ENCODE measurements around the gene FAM174C. TPM values are rescaled to one million over a fixed set of nuclear protein-coding genes. Genes with fewer than 3 reads are reported as not detected.

FAM174C gene
- polyA plus RNA-seq, 3 donors, result 32.8 to 56.2 (median 40.0) TPM

- Mint-ChIP-seq H3K36me3 (peaks cover 22 to 26% of the 10 kb centered on the region in 2 donors), H3K9me3 (peaks cover 0 to 2% (median 0%) of the 10 kb centered on the region in 7 donors), H3K27ac (peak overlapping the region in 4 of 7 donors; percentile 43 to 89 (median 59)), H3K4me3 (peak overlapping the region; percentile 64 to 70), H3K27me3 (ENCODE audit: low read depth in 3 of 3) (peaks cover 8 to 14% (median 11%) of the 10 kb centered on the region in 3 donors), H3K4me1 (peaks cover 63% of the 10 kb centered on the region)
- no peak for TF ChIP-seq CTCF (IDR thresholded peaks at IDR 0.05)
- WGBS (ENCODE audit: insufficient coverage), result 56% methylated on average over 14 of the region's 35 CpGs
- H3K4me2 ChIP-seq (replicated peaks; ENCODE audit: extremely low read depth, low read length, poor library complexity, severe bottlenecking), result peak overlapping the region; percentile 89
- peaks cover 0 to 8% of the 10 kb centered on the region in 2 donors for H3K27me3 ChIP-seq (ENCODE audit: control insufficient read depth in 2 of 2, insufficient read depth in 2 of 2, low read length in 2 of 2)
- H4K20me1 ChIP-seq (ENCODE audit: insufficient read depth, low read length), result peaks cover 52% of the 10 kb centered on the region
- no peaks in the 10 kb centered on the region for H3K9me3 ChIP-seq (replicated peaks in 1 of 2; ENCODE audit: control insufficient read depth in 1 of 2, insufficient read depth in 1 of 2, low read length in 2 of 2)
- DNase-seq, result peak in 1 of 3 donors; percentile 57
- H3K4me3 ChIP-seq (replicated peaks in 1 of 3; ENCODE audit: low read depth in 2 of 3, low read length in 3 of 3), result peak overlapping the region in 1 of 3 experiments; percentile 77
- H3K4me1 ChIP-seq (ENCODE audit: control insufficient read depth in 1 of 2, insufficient read depth in 2 of 2, low read length in 2 of 2), result peaks cover 65 to 77% of the 10 kb centered on the region in 2 donors
- H3K9ac ChIP-seq (ENCODE audit: insufficient read depth, low read length, poor library complexity, severe bottlenecking), result no peak overlapping the region
- no peak overlapping the region for H2AFZ ChIP-seq (ENCODE audit: insufficient read depth, low read depth, low read length, poor library complexity, severe bottlenecking)
- intact Hi-C loops (cut with micrococcal nuclease), result loop anchor here (1.0 to 5.0 kb wide), 2 partner anchors 23 to 165 kb away; partner anchors contain the start of gene GPX4 (in 1 of the 2)
- no peak overlapping the region for H3K27ac ChIP-seq (ENCODE audit: low read depth in 1 of 2, low read length in 2 of 2)
- H3K79me2 ChIP-seq (ENCODE audit: insufficient read depth, low read length), result peaks cover 44% of the 10 kb centered on the region
- H3K36me3 ChIP-seq (replicated peaks in 1 of 2; ENCODE audit: control insufficient read depth in 1 of 2, insufficient read depth in 2 of 2, low read length in 2 of 2), result peaks cover 19 to 23% of the 10 kb centered on the region in 2 donors
These were observed 7.7 kb upstream of the FAM174C start for GRCh38 chr19:1267477-1268225.

- intact Hi-C loops (cut with micrococcal nuclease), result loop anchor here in 1 of 2 donors (5.0 kb wide), 1 partner anchor 166 kb away; the partner anchor contains the start of gene GPX4
- no peaks in the 10 kb centered on the region for H3K9me3 ChIP-seq (replicated peaks in 1 of 2; ENCODE audit: control insufficient read depth in 1 of 2, insufficient read depth in 1 of 2, low read length in 2 of 2)
- H3K4me3 ChIP-seq (replicated peaks in 1 of 3; ENCODE audit: low read depth in 2 of 3, low read length in 3 of 3), result peak overlapping the region in 1 of 3 experiments; percentile 98
- peaks cover 52% of the 10 kb centered on the region for H3K79me2 ChIP-seq (ENCODE audit: insufficient read depth, low read length)
- H3K27me3 Mint-ChIP-seq (ENCODE audit: low read depth in 3 of 3), result peaks cover 6 to 14% (median 9%) of the 10 kb centered on the region in 3 donors
- DNase-seq, result peak in 1 of 3 donors; percentile 39
- H3K36me3 ChIP-seq (replicated peaks in 1 of 2; ENCODE audit: control insufficient read depth in 1 of 2, insufficient read depth in 2 of 2, low read length in 2 of 2), result peaks cover 27 to 31% of the 10 kb centered on the region in 2 donors
- TF ChIP-seq CTCF (IDR thresholded peaks at IDR 0.05), result no peak
- peaks cover 60% of the 10 kb centered on the region for H4K20me1 ChIP-seq (ENCODE audit: insufficient read depth, low read length)
- peak overlapping the region; percentile 24 for H3K4me2 ChIP-seq (replicated peaks; ENCODE audit: extremely low read depth, low read length, poor library complexity, severe bottlenecking)
- H3K4me3 Mint-ChIP-seq, result peak overlapping the region; percentile 63 to 70
- H3K36me3 Mint-ChIP-seq, result peaks cover 28 to 34% of the 10 kb centered on the region in 2 donors
- H3K4me1 Mint-ChIP-seq, result peaks cover 65% of the 10 kb centered on the region
- H3K9me3 Mint-ChIP-seq, result peaks cover 0 to 2% (median 0%) of the 10 kb centered on the region in 7 donors
- peaks cover 0 to 8% of the 10 kb centered on the region in 2 donors for H3K27me3 ChIP-seq (ENCODE audit: control insufficient read depth in 2 of 2, insufficient read depth in 2 of 2, low read length in 2 of 2)
- peak overlapping the region; percentile 80 to 91 (median 89) for H3K27ac Mint-ChIP-seq
- H3K27ac ChIP-seq (ENCODE audit: low read depth in 1 of 2, low read length in 2 of 2), result peak overlapping the region; percentile 23 to 65
- H3K9ac ChIP-seq (ENCODE audit: insufficient read depth, low read length, poor library complexity, severe bottlenecking), result no peak overlapping the region
- WGBS (ENCODE audit: insufficient coverage), result 62% methylated on average over 40 of the region's 40 CpGs
- no peak overlapping the region for H2AFZ ChIP-seq (ENCODE audit: insufficient read depth, low read depth, low read length, poor library complexity, severe bottlenecking)
- peaks cover 70 to 81% of the 10 kb centered on the region in 2 donors for H3K4me1 ChIP-seq (ENCODE audit: control insufficient read depth in 1 of 2, insufficient read depth in 2 of 2, low read length in 2 of 2)
These were observed 6.9 kb upstream of the FAM174C start for GRCh38 chr19:1268226-1269064.

Data from CD14-positive monocyte (primary cell).